ENCODE data around the gene GRAMD1A.

DNA sequence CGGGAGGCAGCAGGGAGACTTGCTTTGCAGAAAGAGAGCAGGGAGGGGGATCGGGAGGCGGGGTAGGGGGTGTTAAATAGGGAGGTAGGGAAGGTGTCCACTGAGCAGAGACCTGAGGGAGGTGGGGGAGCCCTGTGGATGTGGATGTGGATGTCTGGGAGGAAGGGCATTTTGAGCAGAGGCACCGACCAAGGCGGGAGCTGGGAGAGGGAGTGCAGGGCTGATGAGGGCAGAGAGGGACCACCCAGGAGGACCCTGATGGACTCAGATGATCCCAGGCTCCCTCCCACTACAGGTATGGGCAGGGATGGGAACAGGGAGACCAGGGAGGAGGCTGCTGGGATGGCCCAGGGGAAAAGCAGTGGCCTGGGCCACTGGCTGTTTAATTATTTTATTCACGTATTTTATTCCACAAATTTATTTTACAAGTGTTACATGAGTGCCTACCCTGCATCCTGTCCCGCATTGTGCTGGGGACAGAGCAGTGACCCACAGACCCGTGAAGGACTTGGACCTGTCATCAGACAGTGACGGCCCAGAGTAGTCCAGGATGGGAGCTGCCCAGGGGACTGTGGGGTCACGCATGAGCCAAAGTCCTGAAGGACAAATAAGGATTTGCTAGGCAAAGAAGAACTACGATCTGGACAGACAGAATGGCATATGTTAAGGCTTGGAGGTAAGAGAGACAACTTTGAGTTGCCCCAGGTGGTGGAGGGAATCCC lies 5.3 kb downstream of the GRAMD1A start:
- TF ChIP-seq POLR2A (IDR thresholded peaks at IDR 0.05): no peak
- TF ChIP-seq, protein P1, sequence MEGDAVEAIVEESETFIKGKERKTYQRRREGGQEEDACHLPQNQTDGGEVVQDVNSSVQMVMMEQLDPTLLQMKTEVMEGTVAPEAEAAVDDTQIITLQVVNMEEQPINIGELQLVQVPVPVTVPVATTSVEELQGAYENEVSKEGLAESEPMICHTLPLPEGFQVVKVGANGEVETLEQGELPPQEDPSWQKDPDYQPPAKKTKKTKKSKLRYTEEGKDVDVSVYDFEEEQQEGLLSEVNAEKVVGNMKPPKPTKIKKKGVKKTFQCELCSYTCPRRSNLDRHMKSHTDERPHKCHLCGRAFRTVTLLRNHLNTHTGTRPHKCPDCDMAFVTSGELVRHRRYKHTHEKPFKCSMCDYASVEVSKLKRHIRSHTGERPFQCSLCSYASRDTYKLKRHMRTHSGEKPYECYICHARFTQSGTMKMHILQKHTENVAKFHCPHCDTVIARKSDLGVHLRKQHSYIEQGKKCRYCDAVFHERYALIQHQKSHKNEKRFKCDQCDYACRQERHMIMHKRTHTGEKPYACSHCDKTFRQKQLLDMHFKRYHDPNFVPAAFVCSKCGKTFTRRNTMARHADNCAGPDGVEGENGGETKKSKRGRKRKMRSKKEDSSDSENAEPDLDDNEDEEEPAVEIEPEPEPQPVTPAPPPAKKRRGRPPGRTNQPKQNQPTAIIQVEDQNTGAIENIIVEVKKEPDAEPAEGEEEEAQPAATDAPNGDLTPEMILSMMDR (IDR thresholded peaks at IDR 0.05): no peak
